MCF 10A (cell line): Measurements from ENCODE around the gene SPATS2L. TPM values are rescaled to one million over a fixed set of nuclear protein-coding genes. Genes with fewer than 3 reads are reported as not detected.
A peak's percentile ranks its signal among the peaks of the same experiment; 100 is the strongest.

Source experiments
- BruUV-seq: library from RNA; stranded (reverse); fragments of 400-500 nt; replicated peaks from 2 replicates; lab custom pipeline; 2021; lab: Mats Ljungman, UMichigan
- CTCF ChIA-PET: fragments of 300-600 bp; sonication (Branson Sonifier 250); formaldehyde crosslinking; extraction: SDS; loops from one replicate; lab custom pipeline; 2021; ENCODE audit warnings: antibody characterized with exemption, inconsistent platforms; lab: Yijun Ruan, JAX
- POLR2A ChIA-PET: fragments of 300-600, 350-650 bp; sonication (Branson Sonifier 250); formaldehyde crosslinking; extraction: SDS; loops from one replicate; lab custom pipeline; 2020; ENCODE audit warnings: antibody characterized with exemption, inconsistent platforms; lab: Yijun Ruan, JAX
- DNase-seq: peaks from one replicate; pipeline ENCODE4 v3.0.0-alpha.2; 2018; ENCODE audit not compliant: unreplicated experiment
- H3K27ac Mint-ChIP-seq: one replicate; pipeline ENCODE4 v1.8.0; 2022; ENCODE audit warnings: mild to moderate bottlenecking, low read depth, mixed read lengths; ENCODE audit not compliant: unreplicated experiment
- H3K27me3 Mint-ChIP-seq: one replicate; pipeline ENCODE4 v1.8.0; 2022; ENCODE audit warnings: mixed read lengths; ENCODE audit not compliant: insufficient read depth, unreplicated experiment
- H3K36me3 Mint-ChIP-seq: one replicate; pipeline ENCODE4 v1.8.0; 2022; ENCODE audit warnings: mild to moderate bottlenecking, moderate library complexity, mixed read lengths; ENCODE audit not compliant: insufficient read depth, unreplicated experiment
- H3K4me1 Mint-ChIP-seq: one replicate; pipeline ENCODE4 v1.8.0; 2022; ENCODE audit warnings: mixed read lengths; ENCODE audit not compliant: insufficient read depth, unreplicated experiment
- H3K4me3 Mint-ChIP-seq: one replicate; pipeline ENCODE4 v1.8.0; 2022; ENCODE audit warnings: mild to moderate bottlenecking, moderate library complexity, mixed read lengths; ENCODE audit not compliant: unreplicated experiment
- H3K9me3 Mint-ChIP-seq: one replicate; pipeline ENCODE4 v1.8.0; 2022; ENCODE audit warnings: mixed read lengths; ENCODE audit not compliant: unreplicated experiment
- CTCF ChIP-seq: fragments of 200-600 bp; IDR thresholded peaks from one replicate; pipeline ENCODE4 v1.8.0; 2022; ENCODE audit warnings: antibody characterized with exemption, mild to moderate bottlenecking; ENCODE audit not compliant: unreplicated experiment
- intact Hi-C: fragments of 100-400 bp; cut with micrococcal nuclease; formaldehyde crosslinking; loops from 2 replicates; pipeline ENCODE4 v1.14.1; 2022
- total RNA-seq: library from RNA; stranded (reverse); gene quantifications from 2 replicates; pipeline ENCODE4 v1.2.3, GENCODE V29; 2022

Gene SPATS2L
- total RNA-seq, 1 experiment from 2014 or later = 68.3 TPM

DNA sequence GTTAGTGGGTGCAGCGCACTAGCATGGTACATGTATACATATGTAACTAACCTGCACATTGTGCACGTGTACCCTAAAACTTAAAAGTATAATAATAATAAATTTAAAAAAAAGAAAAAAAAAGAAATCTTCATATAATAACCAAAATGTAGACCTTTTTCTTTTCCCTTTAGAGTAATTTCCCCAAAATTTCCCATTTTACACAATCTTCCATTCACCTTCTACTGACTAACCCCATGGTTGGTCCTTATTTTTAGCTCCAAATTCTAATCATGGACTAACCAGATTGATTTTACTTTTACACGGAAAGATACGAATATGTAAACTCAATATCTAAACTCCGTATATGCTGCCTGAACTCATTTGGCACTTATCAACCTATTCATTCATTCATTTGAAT, 195.7 kb downstream of the SPATS2L start:
- peaks cover 59% of the 10 kb centered on the region for H3K36me3 Mint-ChIP-seq

GRCh38 chr2:200506679-200507078, 200.2 kb downstream of the SPATS2L start:
- no TSS peak for BruUV-seq
- Mint-ChIP-seq H3K36me3 (peaks cover 31% of the 10 kb centered on the region), H3K4me3 (no peak overlapping the region), H3K4me1 (peaks cover 9% of the 10 kb centered on the region), H3K9me3 (no peaks in the 10 kb centered on the region), H3K27me3 (no peaks in the 10 kb centered on the region), H3K27ac (no peak overlapping the region)
- no peak for DNase-seq
- ChIA-PET CTCF (interaction anchor here (1.1 kb wide), 2 partner anchors 23 to 533 kb away, joined by 5 to 6 read pairs; no protein-coding TSS in a partner anchor), POLR2A (interaction anchor here (1.1 kb wide), 1 partner anchor 19 kb away, joined by 4 read pairs; no protein-coding TSS in a partner anchor)
- intact Hi-C loops = no loop called here
- no peak for TF ChIP-seq CTCF

More for the DNA sequence above, 195.7 kb downstream of the SPATS2L start:
- no peaks in the 10 kb centered on the region for H3K9me3 Mint-ChIP-seq
- H3K4me1 Mint-ChIP-seq = no peaks in the 10 kb centered on the region
- BruUV-seq = no TSS peak
- DNase-seq = no peak
- CTCF ChIA-PET = interaction anchor here (0.7 to 1.5 kb wide), 3 partner anchors 18 to 285 kb away, joined by 3 to 7 read pairs (median 4); no protein-coding TSS in a partner anchor
- H3K27me3 Mint-ChIP-seq = no peaks in the 10 kb centered on the region
- no peak overlapping the region for H3K4me3 Mint-ChIP-seq
- no peak for TF ChIP-seq CTCF
- intact Hi-C loops = no loop called here
- POLR2A ChIA-PET = no interaction called here
- no peak overlapping the region for H3K27ac Mint-ChIP-seq

DNA sequence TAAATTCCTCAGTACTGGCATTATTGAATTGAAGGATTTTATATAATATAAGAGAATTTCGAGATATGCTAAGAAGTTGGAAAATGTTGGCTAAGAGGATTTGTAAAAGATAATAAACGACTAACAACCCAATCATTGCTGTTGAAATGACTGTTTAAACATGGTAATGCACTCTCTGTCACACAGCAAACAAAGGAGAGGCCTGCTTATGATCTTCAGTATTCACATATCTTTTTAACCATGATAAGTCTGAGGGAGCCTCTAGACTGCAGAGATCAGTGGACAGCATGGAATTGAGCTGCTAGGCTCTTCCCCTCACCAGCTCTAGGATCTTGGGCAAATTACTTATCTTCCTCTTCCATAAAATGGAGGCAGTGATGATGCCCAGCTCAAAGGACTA, 200.7 kb downstream of the SPATS2L start:
- POLR2A ChIA-PET = interaction anchor here (1.1 kb wide), 1 partner anchor 18 kb away, joined by 4 read pairs; no protein-coding TSS in a partner anchor

DNA sequence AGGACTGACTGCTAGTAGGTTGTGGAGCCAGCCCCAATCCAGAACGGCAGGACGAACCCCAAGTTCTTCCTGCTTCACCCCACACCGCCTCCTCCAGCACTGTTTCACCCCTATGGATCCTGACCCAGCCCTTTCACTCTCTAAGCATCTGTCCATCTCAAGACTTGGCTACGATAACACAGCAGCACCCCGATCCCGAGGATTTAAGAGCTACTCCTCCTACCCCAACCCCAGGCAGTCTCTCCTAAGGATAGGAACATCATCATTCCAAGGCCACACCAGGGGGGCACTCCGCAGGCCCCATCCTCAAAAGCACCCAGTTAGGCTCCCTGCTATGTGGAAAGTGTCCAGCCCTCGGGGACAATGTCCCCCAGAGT, 202.7 kb downstream of the SPATS2L start:
- Mint-ChIP-seq H3K4me1 (peaks cover 9% of the 10 kb centered on the region), H3K27me3 (no peaks in the 10 kb centered on the region), H3K27ac (peak overlapping the region; percentile 76), H3K36me3 (peaks cover 9% of the 10 kb centered on the region), H3K9me3 (no peaks in the 10 kb centered on the region), H3K4me3 (peak overlapping the region; percentile 82)
- BruUV-seq = no TSS peak
- ChIA-PET CTCF (interaction anchor here (0.6 to 4.2 kb wide), 14 partner anchors 8 to 538 kb away, joined by 3 to 27 read pairs (median 6); partner anchors contain the start of gene SGO2), POLR2A (interaction anchor here (0.6 to 2.1 kb wide), 8 partner anchors 11 to 544 kb away, joined by 3 to 21 read pairs (median 3); partner anchors contain the start of gene SGO2)
- peak; percentile 9 for DNase-seq
- no peak for TF ChIP-seq CTCF
- intact Hi-C loops = no loop called here

More for the DNA sequence above, 200.7 kb downstream of the SPATS2L start:
- DNase-seq = no peak
- no peak for TF ChIP-seq CTCF
- Mint-ChIP-seq H3K4me3 (no peak overlapping the region), H3K27ac (no peak overlapping the region), H3K9me3 (no peaks in the 10 kb centered on the region), H3K4me1 (peaks cover 9% of the 10 kb centered on the region), H3K36me3 (peaks cover 29% of the 10 kb centered on the region), H3K27me3 (no peaks in the 10 kb centered on the region)
- CTCF ChIA-PET = interaction anchor here (1.1 kb wide), 3 partner anchors 24 to 534 kb away, joined by 4 to 6 read pairs (median 5); no protein-coding TSS in a partner anchor
- intact Hi-C loops = no loop called here
- BruUV-seq = no TSS peak
